Activated CD8-positive, alpha-beta memory T cell treated with anti-CD3 and anti-CD28 coated beads, Interleukin-2, amount 50 U/mL, for 24 hours (primary cell): Measurements from ENCODE around the gene HK2.
"Not testable (repeated sequence)": the region's sequence is repeated elsewhere in the genome, so short reads cannot be mapped to it uniquely, and the experiment has no call there.

Source experiments
- DNase-seq: peaks from one replicate; pipeline ENCODE4 v3.0.0-alpha.2; 2020; ENCODE audit errors: extremely low read depth

The HK2 gene

DNA sequence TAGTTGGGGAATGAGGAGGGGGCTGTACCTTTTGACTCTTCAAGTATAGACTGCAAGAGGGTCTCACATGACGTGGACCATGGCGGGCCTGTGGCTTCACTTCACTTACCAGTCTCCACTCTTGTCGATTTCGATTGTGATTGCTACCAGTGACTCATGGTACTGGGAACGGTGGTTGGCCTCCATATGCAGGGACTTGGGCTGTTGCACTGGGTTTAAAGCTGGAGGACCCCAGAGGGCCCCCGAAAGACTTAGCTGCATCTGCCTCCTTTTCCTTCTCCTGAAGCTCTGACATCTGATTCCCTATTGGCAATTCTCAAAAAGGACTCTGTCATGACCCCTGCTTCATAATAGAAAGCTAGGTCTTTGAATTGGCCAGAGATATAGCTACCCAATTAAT is 43.4 kb downstream of the HK2 start:
- no peak for DNase-seq

DNA sequence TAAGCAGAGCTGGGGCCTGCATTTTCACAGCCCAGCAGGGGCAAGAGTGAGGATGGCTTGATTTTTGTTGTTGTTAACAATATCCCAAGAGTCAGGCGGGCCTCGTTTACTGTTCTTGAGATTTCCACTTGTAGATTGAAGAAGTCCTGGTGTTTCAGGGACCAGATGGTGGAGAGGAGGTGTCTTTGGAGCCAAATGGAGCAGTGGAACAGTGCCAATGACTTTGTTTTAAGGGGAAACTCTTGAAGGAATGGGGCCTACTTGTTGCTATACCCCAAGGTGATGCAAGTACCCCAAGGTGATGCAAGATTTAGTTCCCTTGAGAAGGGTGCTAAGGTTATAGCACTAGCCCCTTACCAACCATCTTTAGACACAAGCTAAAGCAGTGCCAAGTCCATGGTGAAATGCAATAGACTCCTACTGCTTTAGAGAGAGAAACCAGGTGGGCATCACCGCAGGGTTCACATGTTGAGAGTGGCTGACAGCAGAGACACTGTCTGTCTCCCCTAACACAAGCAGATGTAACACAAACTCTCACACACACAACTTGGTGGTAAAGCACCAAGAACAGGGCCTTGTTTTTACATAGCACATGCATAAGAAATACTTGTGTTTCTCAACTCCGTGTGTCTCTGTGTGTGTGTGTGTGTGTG is 44.0 kb downstream of the HK2 start:
- DNase-seq: no peak

DNA sequence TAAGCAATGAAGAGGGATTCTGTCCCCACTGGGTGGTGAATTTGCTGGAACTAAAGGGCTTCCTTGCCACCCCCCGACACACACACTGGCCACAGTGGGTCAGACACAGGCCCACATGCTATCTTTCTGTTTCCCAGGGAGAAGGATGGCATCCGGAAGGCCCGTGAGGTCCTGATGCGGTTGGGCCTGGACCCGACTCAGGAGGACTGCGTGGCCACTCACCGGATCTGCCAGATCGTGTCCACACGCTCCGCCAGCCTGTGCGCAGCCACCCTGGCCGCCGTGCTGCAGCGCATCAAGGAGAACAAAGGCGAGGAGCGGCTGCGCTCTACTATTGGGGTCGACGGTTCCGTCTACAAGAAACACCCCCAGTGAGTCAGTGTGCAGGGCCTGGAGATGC is 44.6 kb downstream of the HK2 start:
- no peak for DNase-seq

DNA sequence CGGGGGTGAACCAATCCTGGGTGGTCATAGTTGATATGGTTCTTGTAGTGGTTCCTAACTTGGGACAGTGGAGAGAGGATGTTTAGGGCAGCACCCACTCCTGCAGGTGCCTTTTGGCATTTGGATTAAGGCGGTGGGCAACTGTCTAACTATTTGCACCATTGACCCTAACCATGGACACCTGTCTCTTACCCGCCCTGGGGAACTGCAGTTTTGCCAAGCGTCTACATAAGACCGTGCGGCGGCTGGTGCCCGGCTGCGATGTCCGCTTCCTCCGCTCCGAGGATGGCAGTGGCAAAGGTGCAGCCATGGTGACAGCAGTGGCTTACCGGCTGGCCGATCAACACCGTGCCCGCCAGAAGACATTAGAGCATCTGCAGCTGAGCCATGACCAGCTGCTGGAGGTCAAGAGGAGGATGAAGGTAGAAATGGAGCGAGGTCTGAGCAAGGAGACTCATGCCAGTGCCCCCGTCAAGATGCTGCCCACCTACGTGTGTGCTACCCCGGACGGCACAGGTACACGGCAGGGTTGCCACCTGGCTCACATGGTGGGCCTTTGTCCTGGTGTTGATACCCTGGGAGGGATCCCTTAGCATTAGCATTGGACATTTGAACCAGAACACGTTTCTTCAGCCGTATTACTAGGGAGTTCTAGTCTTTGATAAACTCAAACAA is 46.3 kb downstream of the HK2 start:
- no peak for DNase-seq

DNA sequence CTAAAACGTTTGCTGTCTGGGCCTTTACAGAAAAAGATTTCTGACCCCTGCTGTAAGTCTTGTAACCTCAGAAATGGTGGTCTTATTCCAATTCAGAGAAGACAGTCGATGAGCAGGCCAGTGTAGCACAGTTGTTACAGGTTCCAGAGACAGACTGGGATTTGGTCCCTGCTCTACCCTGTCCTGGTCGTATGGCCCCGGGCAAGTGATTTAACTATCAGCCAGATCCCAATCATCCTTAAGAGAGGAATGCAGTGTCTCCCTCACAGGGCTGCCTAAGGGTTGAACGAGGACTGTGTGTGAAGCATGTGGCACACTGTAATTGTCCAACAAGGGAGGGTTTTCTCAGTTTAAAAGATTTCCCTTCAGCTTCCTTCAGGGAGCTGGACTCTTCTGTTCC is 47.2 kb downstream of the HK2 start:
- DNase-seq: no peak

DNA sequence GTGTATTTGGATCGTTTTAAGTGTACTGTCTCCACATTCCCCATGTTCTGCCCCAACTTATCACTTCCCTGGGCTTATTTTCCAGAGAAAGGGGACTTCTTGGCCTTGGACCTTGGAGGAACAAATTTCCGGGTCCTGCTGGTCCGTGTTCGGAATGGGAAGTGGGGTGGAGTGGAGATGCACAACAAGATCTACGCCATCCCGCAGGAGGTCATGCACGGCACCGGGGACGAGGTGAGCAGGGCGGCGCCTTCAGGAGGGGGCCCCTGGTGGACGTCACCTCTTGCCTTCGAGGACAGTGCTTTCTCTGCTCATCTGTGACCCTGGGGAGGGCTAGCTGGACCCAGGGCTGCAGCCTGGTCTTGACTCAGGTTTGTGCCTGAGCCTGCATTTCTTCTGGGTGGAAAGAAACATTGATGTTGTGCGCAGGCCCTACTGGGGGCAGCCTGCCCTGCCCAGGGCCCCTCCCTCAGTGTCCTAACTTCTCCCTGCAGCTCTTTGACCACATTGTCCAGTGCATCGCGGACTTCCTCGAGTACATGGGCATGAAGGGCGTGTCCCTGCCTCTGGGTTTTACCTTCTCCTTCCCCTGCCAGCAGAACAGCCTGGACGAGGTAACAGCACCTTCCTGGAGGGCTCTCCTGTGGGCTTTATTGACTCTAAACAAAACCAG is 47.8 kb downstream of the HK2 start:
- DNase-seq: no peak

DNA sequence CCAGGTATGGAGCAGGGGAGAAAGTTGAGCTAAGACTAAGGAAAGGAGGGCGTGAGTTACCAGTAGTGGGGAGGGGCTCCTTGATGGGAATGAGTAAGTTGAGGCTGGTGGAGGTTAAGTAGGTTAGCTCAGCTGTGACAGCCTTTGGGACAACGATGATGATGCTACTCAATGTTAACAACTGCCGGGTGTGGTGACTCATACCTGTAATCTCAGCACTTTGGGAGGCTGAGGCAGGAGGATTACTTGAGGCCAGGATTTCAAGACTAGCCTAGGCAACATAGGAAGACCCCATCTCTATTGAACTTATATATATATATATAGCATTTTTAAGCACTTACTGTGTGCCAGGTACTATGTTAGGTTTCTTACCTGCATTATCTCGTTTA is 48.4 kb downstream of the HK2 start:
- no peak for DNase-seq

DNA sequence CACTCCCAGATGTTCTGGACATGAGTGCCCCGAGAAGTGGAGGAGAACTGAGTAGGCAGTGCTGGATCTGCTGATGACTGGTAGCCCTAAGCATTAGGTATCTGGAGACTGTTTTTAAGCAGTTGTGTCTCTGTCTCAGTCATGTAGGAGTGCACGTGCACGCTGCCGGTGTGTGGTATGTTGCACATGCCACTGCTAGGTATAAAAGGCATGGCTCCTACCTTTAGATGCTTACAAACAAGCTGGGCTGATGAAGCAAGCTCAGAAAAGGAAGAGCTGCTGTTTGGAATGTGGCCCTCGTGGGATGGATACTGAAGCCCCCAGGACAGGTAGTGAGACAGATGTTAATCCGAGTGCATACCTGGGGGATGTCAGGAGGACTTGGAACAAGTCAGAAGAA is 49.1 kb downstream of the HK2 start:
- no peak for DNase-seq

DNA sequence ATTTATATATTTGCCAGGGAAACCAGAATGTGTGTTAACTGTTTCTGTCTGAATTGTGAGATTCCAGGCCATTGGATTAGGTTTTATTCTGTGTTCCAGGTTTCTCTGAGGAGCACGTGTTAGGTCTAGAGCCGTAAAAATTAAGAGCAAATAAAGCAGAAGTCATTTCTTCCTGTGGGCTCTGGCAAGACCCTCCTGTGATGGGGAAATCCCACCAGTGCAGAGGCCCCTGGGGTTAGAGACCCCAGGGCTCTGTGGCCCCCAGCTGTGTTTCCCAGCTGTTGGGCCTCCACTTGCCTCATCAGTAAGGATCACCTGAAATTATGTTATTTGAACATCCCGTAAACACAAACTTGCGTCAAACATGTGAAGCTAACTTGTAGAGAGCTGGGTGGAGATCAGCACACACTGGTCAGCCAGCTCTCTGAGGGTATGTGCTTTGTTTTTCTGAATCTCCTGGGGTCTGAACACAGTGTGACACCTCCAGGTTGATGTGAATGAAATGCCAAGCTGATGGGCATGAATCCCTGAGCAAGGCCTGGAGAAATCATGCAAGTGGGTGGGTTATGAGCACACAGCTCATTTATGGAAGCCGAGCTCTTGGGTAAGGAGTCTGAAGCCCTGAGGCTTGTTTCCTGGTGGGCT is 50.3 kb downstream of the HK2 start:
- DNase-seq: no peak

DNA sequence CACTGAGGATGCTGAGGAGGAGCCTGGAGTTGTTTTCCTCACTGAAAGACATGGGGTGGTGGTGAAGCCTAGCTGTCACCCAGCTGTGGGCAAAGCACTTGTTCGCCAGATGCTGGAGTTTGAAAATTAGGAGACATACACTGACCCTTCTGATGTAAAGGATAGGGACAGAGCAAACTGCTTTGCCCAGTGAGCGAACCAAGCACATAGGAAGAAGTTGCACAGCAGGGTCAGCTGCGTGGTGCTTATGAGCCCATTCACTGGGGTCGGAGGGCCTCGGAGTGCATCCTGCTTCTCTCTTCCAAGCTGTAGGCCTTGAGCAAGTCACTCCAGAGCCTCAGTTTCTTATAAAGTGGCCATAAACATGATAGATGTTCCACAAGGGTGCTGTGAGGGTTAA is 50.9 kb downstream of the HK2 start:
- no peak for DNase-seq

DNA sequence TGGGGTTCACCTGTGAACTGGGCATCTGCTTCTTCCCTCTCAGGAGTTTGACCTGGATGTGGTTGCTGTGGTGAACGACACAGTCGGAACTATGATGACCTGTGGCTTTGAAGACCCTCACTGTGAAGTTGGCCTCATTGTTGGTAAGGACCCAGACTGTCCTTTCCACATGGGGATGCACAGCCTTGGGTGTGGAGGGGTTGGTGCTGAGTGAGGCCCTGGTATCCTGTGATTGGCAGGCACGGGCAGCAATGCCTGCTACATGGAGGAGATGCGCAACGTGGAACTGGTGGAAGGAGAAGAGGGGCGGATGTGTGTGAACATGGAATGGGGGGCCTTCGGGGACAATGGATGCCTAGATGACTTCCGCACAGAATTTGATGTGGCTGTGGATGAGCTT is 52.3 kb downstream of the HK2 start:
- no peak for DNase-seq

DNA sequence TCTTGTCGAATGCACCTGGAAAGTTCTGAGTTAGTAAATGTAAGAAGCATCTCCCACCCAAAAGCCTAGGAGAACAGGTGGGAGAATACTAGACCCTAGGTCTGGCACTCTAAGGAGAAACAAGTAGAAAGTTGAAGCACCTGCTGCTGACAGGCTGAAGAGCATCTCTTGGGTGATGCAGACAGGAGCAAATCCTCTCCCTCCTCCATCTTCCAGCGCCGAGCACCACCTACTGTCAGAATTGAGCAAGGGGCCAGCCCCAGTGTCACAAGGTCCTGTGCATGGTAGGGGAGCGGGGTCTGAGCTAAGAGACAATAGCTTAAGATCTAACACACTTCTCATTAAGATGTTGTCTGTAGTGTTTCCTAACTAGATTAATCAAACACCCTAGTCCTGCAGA is 52.9 kb downstream of the HK2 start:
- DNase-seq: no peak

DNA sequence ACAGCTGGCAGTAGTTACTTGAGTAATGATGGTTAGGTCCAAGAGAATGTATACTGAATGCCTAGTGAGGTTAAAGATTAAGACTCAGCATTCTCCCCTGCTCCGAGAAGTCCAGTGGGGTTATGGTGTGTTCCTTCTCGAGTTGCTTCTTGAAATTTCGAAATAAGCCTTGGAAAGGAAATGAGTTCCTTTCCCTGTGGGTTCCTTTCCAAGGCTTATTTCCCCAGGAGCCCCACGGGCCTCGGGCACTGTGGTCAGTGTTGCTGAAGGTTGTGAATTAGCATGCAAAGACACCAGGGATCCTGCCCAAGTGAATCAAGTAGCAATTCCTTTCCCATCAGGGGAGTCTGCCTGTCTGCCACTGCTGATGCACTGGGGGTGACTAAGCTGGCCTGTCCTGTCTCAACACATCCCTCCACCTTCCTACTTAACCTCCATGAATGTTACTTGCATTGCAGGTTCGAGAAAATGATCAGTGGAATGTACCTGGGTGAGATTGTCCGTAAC is 53.6 kb downstream of the HK2 start:
- DNase-seq: no peak

DNA sequence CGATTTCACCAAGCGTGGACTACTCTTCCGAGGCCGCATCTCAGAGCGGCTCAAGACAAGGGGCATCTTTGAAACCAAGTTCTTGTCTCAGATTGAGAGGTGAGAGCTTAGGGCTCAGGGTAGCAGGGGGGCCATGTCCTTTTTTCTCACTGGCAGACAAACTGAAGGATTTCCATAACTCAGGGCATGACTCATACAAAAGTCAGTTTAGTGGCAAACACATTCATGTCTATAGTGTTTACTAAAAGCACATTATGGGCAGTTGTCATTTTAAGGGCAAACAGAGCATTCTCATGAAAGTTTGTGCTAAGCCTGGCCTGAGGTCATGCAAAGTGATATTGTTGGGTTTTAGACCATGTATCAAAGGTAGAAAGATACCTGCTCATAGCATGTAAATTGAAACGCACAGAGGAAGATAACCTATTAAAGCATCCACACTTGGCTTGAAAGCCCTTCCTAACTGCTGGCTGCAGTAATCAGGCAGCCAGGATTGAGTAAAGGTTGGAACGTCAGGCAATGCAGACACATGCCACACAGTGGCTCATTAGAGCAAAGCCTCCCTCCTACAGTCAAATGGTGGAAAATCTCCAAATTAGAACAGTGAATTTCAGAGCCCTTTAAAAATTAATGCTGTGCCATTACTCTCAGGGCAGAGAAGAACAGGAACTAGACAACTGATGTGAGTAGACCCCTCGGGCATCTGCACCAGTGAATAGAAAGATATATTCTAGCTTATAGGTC is 54.2 kb downstream of the HK2 start:
- DNase-seq: no peak

DNA sequence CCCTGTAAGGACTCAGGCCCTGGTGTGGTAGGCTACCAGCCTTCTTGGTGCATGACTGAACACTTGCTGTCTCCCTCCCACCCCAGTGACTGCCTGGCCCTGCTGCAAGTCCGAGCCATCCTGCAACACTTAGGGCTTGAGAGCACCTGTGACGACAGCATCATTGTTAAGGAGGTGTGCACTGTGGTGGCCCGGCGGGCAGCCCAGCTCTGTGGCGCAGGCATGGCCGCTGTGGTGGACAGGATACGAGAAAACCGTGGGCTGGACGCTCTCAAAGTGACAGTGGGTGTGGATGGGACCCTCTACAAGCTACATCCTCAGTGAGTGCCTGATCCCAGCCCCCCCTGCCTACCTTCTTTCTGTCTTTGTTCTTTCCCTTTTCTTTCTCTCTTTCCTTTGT is 55.2 kb downstream of the HK2 start:
- DNase-seq: no peak

DNA sequence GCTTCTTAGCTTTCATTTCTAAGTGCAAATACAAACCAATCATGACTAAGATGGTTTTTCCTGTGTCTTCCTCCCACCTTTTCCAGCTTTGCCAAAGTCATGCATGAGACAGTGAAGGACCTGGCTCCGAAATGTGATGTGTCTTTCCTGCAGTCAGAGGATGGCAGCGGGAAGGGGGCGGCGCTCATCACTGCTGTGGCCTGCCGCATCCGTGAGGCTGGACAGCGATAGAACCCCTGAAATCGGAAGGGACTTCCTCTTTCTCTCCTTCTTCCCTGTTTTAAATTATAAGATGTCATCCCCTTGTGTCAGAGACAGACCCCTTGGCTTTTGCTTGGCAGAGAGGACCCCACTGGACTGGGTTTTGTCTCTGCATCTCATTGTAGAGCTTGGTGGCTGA is 56.8 kb downstream of the HK2 start:
- DNase-seq: no peak

DNA sequence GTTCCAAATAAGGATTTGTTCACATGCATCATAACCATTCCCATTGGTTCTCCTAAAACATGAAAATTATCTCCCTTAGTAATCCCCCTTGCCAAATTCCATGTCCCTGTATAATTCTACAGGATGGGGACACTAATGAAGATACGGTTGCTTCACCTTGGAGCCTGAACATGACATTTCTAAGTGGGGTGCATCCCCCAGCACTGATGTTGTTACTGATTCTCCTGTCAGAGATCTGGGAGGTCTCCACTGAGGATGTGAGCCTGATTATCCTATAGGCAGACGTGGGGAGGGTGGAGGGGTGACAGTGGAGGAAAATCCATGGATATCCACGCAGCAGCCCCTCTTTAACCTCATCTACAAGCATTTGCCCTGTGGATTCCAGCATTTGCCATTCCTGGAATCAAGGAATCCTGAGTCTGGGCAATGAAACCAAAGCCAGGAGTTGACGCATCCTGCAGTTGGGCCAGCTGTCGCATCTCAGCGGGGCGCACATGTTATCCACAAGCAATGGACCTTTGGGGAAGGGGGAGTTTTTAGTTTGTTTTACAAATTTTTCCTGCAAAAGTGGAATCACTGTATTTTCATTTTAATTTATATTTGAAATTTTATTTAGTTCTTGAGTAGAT is 57.3 kb downstream of the HK2 start:
- no peak for DNase-seq

DNA sequence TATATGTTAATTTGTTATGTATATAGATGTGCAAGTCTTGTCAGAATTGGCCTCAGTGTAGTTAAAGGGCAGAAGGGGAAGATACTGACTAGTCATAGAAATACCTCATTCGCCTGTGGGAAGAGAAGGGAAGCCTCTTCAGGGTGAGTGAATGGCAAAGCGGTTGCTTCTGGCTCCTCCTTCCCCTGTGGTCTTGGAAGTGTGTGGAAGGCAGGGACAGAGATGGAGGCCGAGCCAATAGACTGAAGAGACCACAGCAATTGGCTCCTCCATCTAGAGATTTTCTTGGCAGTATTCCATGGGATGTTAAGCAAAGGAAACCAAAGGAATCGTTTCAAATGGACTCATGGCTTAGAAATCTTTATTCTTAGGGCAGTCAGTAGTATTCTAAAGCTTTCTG is 57.9 kb downstream of the HK2 start:
- DNase-seq: not testable (repeated sequence)

DNA sequence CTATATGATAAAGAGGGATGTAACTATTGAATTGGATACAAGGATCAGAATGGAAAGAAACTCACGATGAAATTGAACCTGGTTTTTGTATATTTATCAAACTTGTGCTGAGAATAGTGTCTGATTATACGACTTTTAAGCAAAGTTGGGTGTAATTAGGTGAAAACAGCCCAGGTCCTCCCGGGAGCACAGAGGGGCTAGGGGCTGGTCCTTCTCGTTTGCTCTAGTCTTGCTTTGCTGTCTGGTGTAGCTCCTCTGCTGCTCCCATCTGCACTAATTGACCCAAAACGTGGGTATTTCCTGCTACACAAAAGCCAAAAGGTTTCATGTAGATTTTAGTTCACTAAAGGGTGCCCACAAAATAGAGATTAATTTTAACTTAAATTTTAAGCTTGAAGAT is 58.7 kb downstream of the HK2 start:
- no peak for DNase-seq

DNA sequence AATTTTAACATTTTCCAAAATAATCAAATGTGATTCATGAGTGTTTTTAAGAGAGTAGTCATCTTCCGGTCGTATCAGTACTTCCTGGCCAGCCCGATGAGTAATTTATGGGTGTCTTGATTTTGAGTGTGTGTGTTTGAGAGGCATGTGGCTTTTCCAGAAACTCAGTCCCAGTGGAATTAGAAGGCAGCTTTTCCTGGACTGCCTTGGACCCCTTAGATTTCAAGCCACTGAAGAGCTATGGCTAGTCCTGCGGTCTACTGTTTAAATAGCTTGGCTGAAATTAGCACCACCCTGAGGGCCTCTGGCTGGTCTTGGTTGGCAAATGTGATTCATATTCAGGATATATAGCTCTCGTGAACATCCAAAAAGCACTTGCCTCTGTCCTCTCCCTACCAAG is 59.4 kb downstream of the HK2 start:
- DNase-seq: no peak

DNA sequence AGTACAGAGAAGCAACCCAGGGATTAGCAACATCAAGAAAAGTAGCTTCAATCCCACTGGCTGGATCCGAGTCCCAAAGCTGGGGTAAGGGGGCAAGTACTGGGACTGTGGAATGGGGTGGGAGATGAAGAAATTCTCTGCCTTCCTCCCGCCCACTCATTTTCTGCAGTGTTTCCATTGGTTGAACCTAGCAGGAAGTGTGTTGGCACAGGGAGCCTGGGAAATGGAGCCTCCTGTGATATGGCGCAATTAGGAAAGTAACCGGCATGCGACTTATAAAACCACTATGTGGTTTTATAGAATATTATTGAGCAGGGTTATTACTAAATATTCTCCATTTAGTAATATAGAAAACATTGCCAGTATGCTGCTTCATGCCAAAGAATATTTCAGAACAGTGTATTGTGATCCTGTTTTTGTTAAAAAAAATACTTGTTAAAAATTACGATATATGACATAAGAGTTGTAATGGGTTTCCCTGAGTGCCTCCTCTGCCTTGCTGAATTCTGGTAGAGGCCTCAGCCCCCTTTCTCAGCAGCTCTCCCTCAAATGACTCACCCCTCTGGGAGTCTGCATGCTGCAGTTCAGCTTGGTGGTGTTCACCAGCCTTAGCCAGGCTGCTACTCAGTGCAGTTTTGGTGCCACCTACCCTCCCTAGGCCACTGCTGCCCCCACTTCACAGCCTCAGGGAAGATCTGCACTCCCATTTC is 60.5 kb downstream of the HK2 start:
- DNase-seq: no peak
